Hepatocyte (in vitro differentiated cells): ENCODE measurements around the gene PRSS3. TPM values are rescaled to one million over a fixed set of nuclear protein-coding genes. Genes with fewer than 3 reads are reported as not detected.
"Not testable (repeated sequence)": the region's sequence is repeated elsewhere in the genome, so short reads cannot be mapped to it uniquely, and the experiment has no call there.

ENCODE experiments used
- DNase-seq: peaks from one replicate; pipeline ENCODE4 v3.0.0-alpha.2; 2016; ENCODE audit warnings: low spot score
- H2AFZ ChIP-seq: fragments of 200-600 bp; sonication (generic); 2 replicates; pipeline ENCODE4 v1.6.0; 2016; ENCODE audit warnings: antibody characterized with exemption, mild to moderate bottlenecking
- H3K27ac ChIP-seq: fragments of 200-600 bp; sonication (generic); 2 replicates; pipeline ENCODE4 v1.5.1; 2016; ENCODE audit warnings: mild to moderate bottlenecking
- H3K27me3 ChIP-seq: fragments of 200-600 bp; sonication (generic); 2 replicates; pipeline ENCODE4 v1.6.1; 2016
- H3K36me3 ChIP-seq: fragments of 200-600 bp; sonication (generic); replicated peaks from 2 replicates; pipeline ENCODE4 v1.5.1; 2016; ENCODE audit warnings: low read depth; ENCODE audit not compliant: insufficient read depth
- H3K4me1 ChIP-seq: fragments of 200-600 bp; sonication (generic); 2 replicates; pipeline ENCODE4 v1.5.1; 2016; ENCODE audit warnings: mild to moderate bottlenecking, moderate library complexity; ENCODE audit not compliant: insufficient read depth
- H3K4me2 ChIP-seq: fragments of 200-600 bp; sonication (generic); 2 replicates; pipeline ENCODE4 v1.6.0; 2016
- H3K4me3 ChIP-seq: fragments of 200-600 bp; sonication (generic); 2 replicates; pipeline ENCODE4 v1.5.1; 2016; ENCODE audit warnings: mild to moderate bottlenecking
- H3K79me2 ChIP-seq: fragments of 200-600 bp; sonication (generic); 2 replicates; pipeline ENCODE4 v1.6.0; 2017; ENCODE audit warnings: mild to moderate bottlenecking
- H3K9me2 ChIP-seq: fragments of 200-600 bp; sonication (generic); replicated peaks from 2 replicates; pipeline ENCODE4 v1.6.0; 2017; ENCODE audit warnings: mild to moderate bottlenecking; ENCODE audit not compliant: insufficient read depth
- H3K9me3 ChIP-seq: fragments of 200-600 bp; sonication (generic); 2 replicates; pipeline ENCODE4 v1.5.1; 2016; ENCODE audit warnings: low read depth, mild to moderate bottlenecking
- H4K20me1 ChIP-seq: fragments of 200-600 bp; sonication (generic); 2 replicates; pipeline ENCODE4 v1.6.0; 2016; ENCODE audit warnings: mild to moderate bottlenecking; ENCODE audit not compliant: insufficient read depth, poor library complexity, severe bottlenecking
- EZH2 ChIP-seq: fragments of 200-600 bp; sonication (generic); IDR thresholded peaks from 2 replicates; pipeline ENCODE4 v1.6.1; 2016; ENCODE audit warnings: antibody characterized with exemption, mild to moderate bottlenecking, borderline replicate concordance
- EZH2phosphoT487 ChIP-seq: fragments of 200-600 bp; sonication (generic); IDR thresholded peaks from one replicate; pipeline ENCODE4 v1.6.1; 2018; ENCODE audit warnings: antibody characterized with exemption, mild to moderate bottlenecking, low read depth, moderate library complexity; ENCODE audit not compliant: unreplicated experiment, severe bottlenecking
- WGBS: methylation state at CpG from one replicate; pipeline ENCODE4 v1.1.6; 2016; ENCODE audit warnings: low lambda C conversion rate; ENCODE audit errors: missing lambda C conversion rate; 5-methylcytosine and 5-hydroxymethylcytosine counted together
- polyA plus RNA-seq: library from polyadenylated mRNA; unstranded; fragments of >200 nt; fragmentation: Nextera tagmentation; extraction: Ambion mirVana; gene quantifications from 2 replicates; pipeline ENCODE4 v1.2.1, GENCODE V29; 2016
- total RNA-seq: library from RNA; depleted of rRNA; stranded (reverse); fragments of >200 nt; gene quantifications from 2 replicates; pipeline ENCODE4 v1.2.3, GENCODE V29; 2014
- TF ChIP-seq, protein P1 (sequence below): fragments of 200-600 bp; sonication (generic); IDR thresholded peaks from 2 replicates; pipeline ENCODE4 v1.5.1; 2016; ENCODE audit warnings: antibody characterized with exemption, mild to moderate bottlenecking; ENCODE audit not compliant: poor library complexity

Gene PRSS3
- total RNA-seq (3.5 TPM in 1 of 2 replicates, not detected in the other), polyA plus RNA-seq (1.5 and 1.6 TPM in 2 replicates)

DNA sequence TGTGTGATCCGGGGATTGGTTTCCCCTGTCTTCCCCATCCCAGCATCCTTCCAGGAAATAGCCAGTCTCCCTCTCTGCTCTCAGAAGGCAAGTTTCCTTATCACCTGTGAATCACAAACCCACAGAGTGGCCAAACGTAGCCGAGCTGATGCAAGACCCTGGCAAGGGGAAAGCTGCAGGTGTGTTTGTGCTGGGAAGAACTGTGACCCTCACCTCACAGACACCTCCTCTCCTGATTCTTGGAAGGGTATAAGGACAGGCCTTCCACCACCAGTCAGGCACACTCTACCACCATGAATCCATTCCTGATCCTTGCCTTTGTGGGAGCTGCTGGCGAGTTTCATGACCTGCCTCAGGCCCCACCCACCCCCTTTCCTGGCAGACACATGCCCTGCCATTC lies at the start of gene PRSS3:
PRSS3 (plus strand) TSS at position 281 of the 400 bp plus-strand sequence; CDS start at position 294, 13 bp downstream.
- Histone ChIP-seq H3K79me2 (no peaks in the 10 kb centered on the region), H2AFZ (no peak within 1 kb of the TSS), H3K4me3 (no peak within 1 kb of the TSS), H4K20me1 (no peaks in the 10 kb centered on the region), H3K4me2 (no peak within 1 kb of the TSS), H3K27ac (no peak within 1 kb of the TSS), H3K9me2 (no peaks in the 10 kb centered on the region), H3K27me3 (no peaks in the 10 kb centered on the region), H3K36me3 (no peaks in the 10 kb centered on the region), H3K9me3 (no peaks in the 10 kb centered on the region), H3K4me1 (no peaks in the 10 kb centered on the region)
- TF ChIP-seq EZH2 (no peak), EZH2phosphoT487 (no peak)
- TF ChIP-seq, protein P1, sequence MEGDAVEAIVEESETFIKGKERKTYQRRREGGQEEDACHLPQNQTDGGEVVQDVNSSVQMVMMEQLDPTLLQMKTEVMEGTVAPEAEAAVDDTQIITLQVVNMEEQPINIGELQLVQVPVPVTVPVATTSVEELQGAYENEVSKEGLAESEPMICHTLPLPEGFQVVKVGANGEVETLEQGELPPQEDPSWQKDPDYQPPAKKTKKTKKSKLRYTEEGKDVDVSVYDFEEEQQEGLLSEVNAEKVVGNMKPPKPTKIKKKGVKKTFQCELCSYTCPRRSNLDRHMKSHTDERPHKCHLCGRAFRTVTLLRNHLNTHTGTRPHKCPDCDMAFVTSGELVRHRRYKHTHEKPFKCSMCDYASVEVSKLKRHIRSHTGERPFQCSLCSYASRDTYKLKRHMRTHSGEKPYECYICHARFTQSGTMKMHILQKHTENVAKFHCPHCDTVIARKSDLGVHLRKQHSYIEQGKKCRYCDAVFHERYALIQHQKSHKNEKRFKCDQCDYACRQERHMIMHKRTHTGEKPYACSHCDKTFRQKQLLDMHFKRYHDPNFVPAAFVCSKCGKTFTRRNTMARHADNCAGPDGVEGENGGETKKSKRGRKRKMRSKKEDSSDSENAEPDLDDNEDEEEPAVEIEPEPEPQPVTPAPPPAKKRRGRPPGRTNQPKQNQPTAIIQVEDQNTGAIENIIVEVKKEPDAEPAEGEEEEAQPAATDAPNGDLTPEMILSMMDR, result no peak
- 70% methylated on average over 4 of the region's 4 CpGs for WGBS
- DNase-seq, result no peak

DNA sequence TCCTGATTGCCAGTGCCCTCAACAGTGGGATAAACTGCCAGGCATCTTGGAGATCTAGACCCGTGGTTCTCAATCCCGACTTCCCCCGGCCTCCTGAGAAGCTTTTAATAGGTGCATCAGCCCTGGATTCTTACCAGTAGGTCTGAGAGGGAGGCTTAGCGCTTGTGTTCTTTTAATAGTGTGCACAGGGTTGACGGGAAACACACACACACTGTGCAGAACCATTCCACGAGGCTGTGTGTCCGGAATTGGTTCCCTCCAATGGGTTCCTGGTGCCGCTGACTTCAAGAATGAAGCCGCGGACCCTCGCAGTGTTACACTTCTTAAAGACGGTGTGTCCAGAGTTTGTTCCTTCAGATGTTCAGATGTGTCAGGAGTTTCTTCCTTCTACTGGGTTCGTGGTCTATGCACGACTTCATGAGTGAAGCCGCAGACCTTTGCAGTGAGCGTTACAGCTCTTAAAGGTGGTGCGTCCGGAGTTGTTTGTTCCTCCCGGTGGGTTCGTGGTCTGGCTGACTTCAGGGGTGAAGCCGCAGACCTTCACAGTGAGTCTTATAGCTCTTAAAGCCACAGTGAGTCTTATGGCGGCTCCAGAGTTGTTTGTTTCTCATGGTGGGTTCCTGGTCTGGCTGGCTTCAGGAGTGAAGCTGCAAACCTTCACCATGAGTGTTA lies 46.6 kb upstream of the PRSS3 start:
- Histone ChIP-seq H3K27me3 (no peaks in the 10 kb centered on the region), H3K9me2 (no peaks in the 10 kb centered on the region), H3K36me3 (no peaks in the 10 kb centered on the region), H3K79me2 (no peaks in the 10 kb centered on the region), H3K9me3 (no peaks in the 10 kb centered on the region), H3K4me1 (peaks cover 13% of the 10 kb centered on the region), H4K20me1 (no peaks in the 10 kb centered on the region), H3K4me3 (no peak overlapping the region), H3K27ac (no peak overlapping the region), H2AFZ (no peak overlapping the region), H3K4me2 (no peak overlapping the region)
- TF ChIP-seq EZH2phosphoT487 (no peak), EZH2 (no peak)
- TF ChIP-seq, protein P1, result no peak
- no peak for DNase-seq
- WGBS, result 93% methylated on average over 22 of the region's 22 CpGs

DNA sequence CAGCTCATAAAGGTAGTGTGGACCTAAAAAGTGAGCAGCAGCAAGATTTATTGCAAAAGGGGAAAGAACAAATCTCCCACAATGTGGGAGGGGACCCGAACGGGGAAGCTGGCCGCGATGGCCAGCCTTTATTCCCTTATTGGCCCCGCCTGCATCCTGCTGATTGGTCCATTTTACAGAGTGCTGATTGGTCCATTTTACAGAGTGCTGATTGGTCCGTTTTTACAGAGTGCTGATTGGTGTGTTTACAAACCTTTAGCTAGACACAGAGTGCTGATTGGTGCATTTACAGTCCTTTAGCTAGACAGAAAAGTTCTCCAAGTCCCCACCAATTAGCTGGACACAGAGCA lies 46.1 kb upstream of the PRSS3 start:
- not testable (repeated sequence) for H3K79me2 ChIP-seq, H4K20me1 ChIP-seq, H3K9me3 ChIP-seq, H2AFZ ChIP-seq, H3K4me3 ChIP-seq, DNase-seq, H3K27me3 ChIP-seq, H3K36me3 ChIP-seq, H3K9me2 ChIP-seq, H3K4me2 ChIP-seq, H3K27ac ChIP-seq
- H3K4me1 ChIP-seq, result peaks cover 14% of the 10 kb centered on the region
- 89% methylated on average over 6 of the region's 6 CpGs for WGBS

DNA sequence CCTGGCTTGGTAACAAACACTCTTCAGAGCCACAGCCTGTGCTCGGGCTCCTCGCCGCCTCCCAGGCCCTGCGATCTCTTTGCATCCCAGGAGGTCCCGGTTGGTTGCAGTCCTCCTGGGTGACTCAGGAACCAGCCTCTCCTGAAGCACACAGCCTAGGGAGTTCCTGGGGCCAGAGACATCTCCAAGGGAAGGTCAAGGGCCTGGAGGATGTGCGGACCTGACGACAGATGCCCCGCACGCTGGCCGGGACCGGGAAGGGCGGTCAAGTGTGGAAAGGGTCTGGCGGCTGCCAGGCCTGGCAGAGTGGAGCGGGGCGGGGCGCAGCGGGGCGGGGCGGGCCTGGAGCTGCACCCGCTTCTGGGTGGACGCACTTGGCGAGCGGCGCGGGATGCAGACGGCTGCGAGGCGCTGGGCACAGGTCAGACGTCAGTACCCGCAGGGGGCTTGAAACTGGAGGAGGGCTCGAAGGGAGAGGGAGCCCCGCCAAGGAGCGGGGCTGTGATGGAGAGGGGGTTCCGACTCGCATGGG lies 45.0 kb upstream of the PRSS3 start:
- Histone ChIP-seq H3K79me2 (no peaks in the 10 kb centered on the region), H3K4me3 (no peak overlapping the region), H3K9me3 (no peaks in the 10 kb centered on the region), H3K27ac (peak overlapping the region; percentile 96), H3K27me3 (no peaks in the 10 kb centered on the region), H4K20me1 (no peaks in the 10 kb centered on the region), H3K4me1 (peaks cover 14% of the 10 kb centered on the region), H3K9me2 (no peaks in the 10 kb centered on the region), H3K4me2 (no peak overlapping the region), H3K36me3 (no peaks in the 10 kb centered on the region), H2AFZ (no peak overlapping the region)
- 96% methylated on average over 13 of the region's 35 CpGs for WGBS
- no peak for TF ChIP-seq EZH2
- no peak for TF ChIP-seq EZH2phosphoT487
- TF ChIP-seq, protein P1, result no peak
- DNase-seq, result no peak
